ENCODE results near the gene TMEM144.

- no peak for TF ChIP-seq CTCF (IDR thresholded peaks at IDR 0.05)
- TF ChIP-seq POLR2A (IDR thresholded peaks at IDR 0.05) = no peak
Measured at GRCh38 chr4:158195297-158195696, 15.0 kb upstream of the TMEM144 start.
